HEK293 (cell line): ENCODE data around the gene FRMD8.

Source experiments
- CTCF ChIP-seq: fragments of 450-650 bp; formaldehyde crosslinking; IDR thresholded peaks from 2 replicates; pipeline ENCODE4 v1.5.1; 2016; ENCODE audit warnings: missing biosample characterization, missing genetic modification characterization
- SP2 ChIP-seq: fragments of 450-650 bp; formaldehyde crosslinking; IDR thresholded peaks from 2 replicates; pipeline ENCODE4 v1.5.1; 2016; ENCODE audit warnings: missing biosample characterization, missing genetic modification characterization
- ZBTB26 ChIP-seq: fragments of 450-650 bp; formaldehyde crosslinking; optimal IDR thresholded peaks from 2 replicates; pipeline ENCODE3; 2016; ENCODE audit warnings: missing biosample characterization, mild to moderate bottlenecking, missing genetic modification characterization
- ZFP41 ChIP-seq: fragments of 450-650 bp; formaldehyde crosslinking; IDR thresholded peaks from 2 replicates; pipeline ENCODE4 v1.5.1; 2016; ENCODE audit warnings: missing biosample characterization, missing genetic modification characterization, borderline replicate concordance
- ZNF24 ChIP-seq: fragments of 450-650 bp; formaldehyde crosslinking; IDR thresholded peaks from 2 replicates; pipeline ENCODE4 v1.5.1; 2016; ENCODE audit warnings: missing biosample characterization, missing genetic modification characterization

GRCh38 chr11:65438257-65439151 is 52.1 kb downstream of the FRMD8 start:
- TF ChIP-seq SP2 (no peak), CTCF (tag by site-specific recombination) (no peak), ZNF24 (tag by site-specific recombination) (no peak), ZFP41 (tag by site-specific recombination) (no peak), ZBTB26 (no peak)
